Progenitor cell of endocrine pancreas (in vitro differentiated cells): Measurements from ENCODE around the gene TMEFF2. TPM values are rescaled to one million over a fixed set of nuclear protein-coding genes. Genes with fewer than 3 reads are reported as not detected.
A peak's percentile ranks its signal among the peaks of the same experiment; 100 is the strongest.

Experiments used
- DNase-seq: peaks from one replicate; pipeline ENCODE4 v3.0.0; 2021; ENCODE audit warnings: low spot score; ENCODE audit not compliant: unreplicated experiment
- H3K27ac Mint-ChIP-seq: 2 replicates; pipeline ENCODE4 v1.8.0; 2021; ENCODE audit warnings: mild to moderate bottlenecking, moderate library complexity, mixed read lengths
- H3K27me3 Mint-ChIP-seq: 2 replicates; pipeline ENCODE4 v1.8.0; 2021; ENCODE audit warnings: mixed read lengths
- H3K36me3 Mint-ChIP-seq: 2 replicates; pipeline ENCODE4 v1.8.0; 2022; ENCODE audit warnings: mixed read lengths; ENCODE audit not compliant: insufficient read depth
- H3K4me1 Mint-ChIP-seq: 2 replicates; pipeline ENCODE4 v1.8.0; 2021; ENCODE audit warnings: low read depth, mixed read lengths
- H3K4me3 Mint-ChIP-seq: 2 replicates; pipeline ENCODE4 v1.8.0; 2021; ENCODE audit warnings: low read depth, mild to moderate bottlenecking, moderate library complexity, mixed read lengths
- H3K9me3 Mint-ChIP-seq: 2 replicates; pipeline ENCODE4 v1.8.0; 2021; ENCODE audit warnings: low read depth, mixed read lengths
- CTCF ChIP-seq: fragments of 200-600 bp; sonication (generic); IDR thresholded peaks from one replicate; pipeline ENCODE4 v1.5.0; 2021; ENCODE audit warnings: antibody characterized with exemption, mild to moderate bottlenecking; ENCODE audit not compliant: unreplicated experiment
- total RNA-seq: library from RNA; stranded (reverse); gene quantifications from 2 replicates; pipeline ENCODE4 v1.2.1, GENCODE V29; 2021

The TMEFF2 gene
- total RNA-seq, 1 donor from 2014 or later, result 0.50 TPM

- no peak for TF ChIP-seq CTCF
- Mint-ChIP-seq H3K27me3 (peaks cover 89% of the 10 kb centered on the region), H3K27ac (peak overlapping the region; percentile 65), H3K4me1 (peaks cover 18% of the 10 kb centered on the region), H3K9me3 (no peaks in the 10 kb centered on the region), H3K36me3 (no peaks in the 10 kb centered on the region), H3K4me3 (peak overlapping the region; percentile 3)
- DNase-seq, result no peak
These were observed 1.9 kb upstream of the TMEFF2 start for GRCh38 chr2:192196421-192197194.

GRCh38 chr2:192195548-192196418 is 1.1 kb upstream of the TMEFF2 start:
- Mint-ChIP-seq H3K4me3 (peak overlapping the region; percentile 66), H3K9me3 (no peaks in the 10 kb centered on the region), H3K36me3 (no peaks in the 10 kb centered on the region), H3K27me3 (peaks cover 90% of the 10 kb centered on the region), H3K4me1 (peaks cover 18% of the 10 kb centered on the region), H3K27ac (peak overlapping the region; percentile 65)
- TF ChIP-seq CTCF, result no peak
- peak; percentile 13 for DNase-seq

GRCh38 chr2:192194265-192194865 is 368 bp downstream of the TMEFF2 start:
- Mint-ChIP-seq H3K4me1 (peaks cover 18% of the 10 kb centered on the region), H3K4me3 (peak overlapping the region; percentile 66), H3K27me3 (peaks cover 86% of the 10 kb centered on the region), H3K36me3 (no peaks in the 10 kb centered on the region), H3K27ac (no peak overlapping the region), H3K9me3 (no peaks in the 10 kb centered on the region)
- TF ChIP-seq CTCF, result no peak
- DNase-seq, result peak; percentile 16

GRCh38 chr2:192190474-192190873 is 4.3 kb downstream of the TMEFF2 start:
- Mint-ChIP-seq H3K27ac (no peak overlapping the region), H3K4me1 (peaks cover 8% of the 10 kb centered on the region), H3K27me3 (peaks cover 65% of the 10 kb centered on the region), H3K36me3 (no peaks in the 10 kb centered on the region), H3K4me3 (no peak overlapping the region), H3K9me3 (no peaks in the 10 kb centered on the region)
- TF ChIP-seq CTCF, result peak; percentile 54
- no peak for DNase-seq

- Mint-ChIP-seq H3K4me1 (no peaks in the 10 kb centered on the region), H3K4me3 (no peak overlapping the region), H3K36me3 (no peaks in the 10 kb centered on the region), H3K27me3 (peaks cover 33% of the 10 kb centered on the region), H3K9me3 (no peaks in the 10 kb centered on the region), H3K27ac (no peak overlapping the region)
- TF ChIP-seq CTCF, result no peak
- no peak for DNase-seq
These were observed 7.9 kb downstream of the TMEFF2 start for GRCh38 chr2:192186806-192187205.
